Activated naive CD8-positive, alpha-beta T cell (primary cell): Measurements from ENCODE around the gene PPFIA1.

Source experiments
- H3K27ac Mint-ChIP-seq: one replicate; pipeline ENCODE4 v1.8.0; 2021; ENCODE audit warnings: mixed read lengths
- H3K27me3 Mint-ChIP-seq: one replicate; pipeline ENCODE4 v1.8.0; 2021; ENCODE audit warnings: mixed read lengths
- H3K36me3 Mint-ChIP-seq: one replicate; pipeline ENCODE4 v1.8.0; 2021; ENCODE audit warnings: mixed read lengths
- H3K4me1 Mint-ChIP-seq: one replicate; pipeline ENCODE4 v1.8.0; 2021; ENCODE audit warnings: low read depth, mixed read lengths
- H3K4me3 Mint-ChIP-seq: one replicate; pipeline ENCODE4 v1.8.0; 2021; ENCODE audit warnings: mild to moderate bottlenecking, mixed read lengths
- H3K9me3 Mint-ChIP-seq: one replicate; pipeline ENCODE4 v1.8.0; 2021; ENCODE audit warnings: low read depth, mixed read lengths

The PPFIA1 gene

GRCh38 chr11:70270104-70270876 lies at the start of gene PPFIA1:
Gene PPFIA1, plus strand, starts transcription at chr11:70270690. Its CDS starts 1,483 bp downstream, at chr11:70272173.
- peak within 1 kb of the TSS; percentile 94 for H3K4me3 Mint-ChIP-seq
- H3K4me1 Mint-ChIP-seq, result peaks cover 37% of the 10 kb centered on the region
- H3K36me3 Mint-ChIP-seq, result no peaks in the 10 kb centered on the region
- no peaks in the 10 kb centered on the region for H3K9me3 Mint-ChIP-seq
- peaks cover 7% of the 10 kb centered on the region for H3K27me3 Mint-ChIP-seq
- peak within 1 kb of the TSS; percentile 77 for H3K27ac Mint-ChIP-seq

GRCh38 chr11:70220920-70221319 lies 49.6 kb upstream of the PPFIA1 start:
- H3K36me3 Mint-ChIP-seq, result no peaks in the 10 kb centered on the region
- H3K4me1 Mint-ChIP-seq, result no peaks in the 10 kb centered on the region
- H3K27me3 Mint-ChIP-seq, result peaks cover 9% of the 10 kb centered on the region
- H3K4me3 Mint-ChIP-seq, result no peak overlapping the region
- no peaks in the 10 kb centered on the region for H3K9me3 Mint-ChIP-seq
- H3K27ac Mint-ChIP-seq, result no peak overlapping the region

GRCh38 chr11:70225681-70226177 lies 44.8 kb upstream of the PPFIA1 start:
- Mint-ChIP-seq H3K27me3 (no peaks in the 10 kb centered on the region), H3K4me1 (no peaks in the 10 kb centered on the region), H3K4me3 (no peak overlapping the region), H3K36me3 (no peaks in the 10 kb centered on the region), H3K9me3 (no peaks in the 10 kb centered on the region), H3K27ac (no peak overlapping the region)

DNA sequence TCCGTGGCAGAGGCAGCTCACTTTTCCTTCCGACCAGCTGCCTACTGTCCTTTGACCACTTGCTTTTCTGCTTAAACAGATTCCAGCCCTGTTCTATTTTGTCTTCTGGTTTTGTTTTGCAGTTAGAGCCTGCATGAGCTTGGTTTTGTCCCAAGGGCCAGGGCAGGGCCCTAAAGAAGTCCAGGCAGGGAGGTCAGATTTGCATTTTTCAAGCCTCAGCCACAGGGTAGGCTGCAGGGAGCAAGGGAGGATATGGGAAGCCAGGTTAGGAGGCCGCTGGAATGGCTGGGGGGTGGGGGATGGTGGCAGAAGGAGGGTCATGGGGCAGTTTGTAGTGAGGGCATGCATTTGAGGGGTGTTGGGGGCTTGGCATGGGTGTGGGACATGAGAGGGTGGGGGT lies 44.3 kb upstream of the PPFIA1 start:
- H3K4me1 Mint-ChIP-seq, result no peaks in the 10 kb centered on the region

DNA sequence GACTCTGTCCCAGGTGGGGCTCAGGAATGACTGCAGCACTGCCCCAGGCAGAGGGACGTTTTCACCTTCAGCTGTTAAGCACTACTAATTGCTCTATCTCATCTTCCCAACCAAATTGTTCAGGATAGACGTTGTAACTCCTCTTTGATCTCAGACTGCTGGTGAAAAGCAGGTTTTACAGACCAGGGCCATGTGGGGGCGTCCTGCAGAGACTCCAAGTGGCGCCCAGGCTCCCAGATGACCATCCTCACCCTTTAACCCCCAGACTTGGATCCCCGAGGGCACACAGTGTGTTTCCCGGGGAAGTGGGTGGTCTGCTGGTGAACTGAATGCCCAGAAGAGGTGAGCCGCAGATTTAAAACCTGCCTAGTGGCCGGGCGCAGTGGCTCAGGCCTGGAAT lies 43.5 kb upstream of the PPFIA1 start:
- H3K4me3 Mint-ChIP-seq, result no peak overlapping the region
- no peak overlapping the region for H3K27ac Mint-ChIP-seq
- H3K27me3 Mint-ChIP-seq, result no peaks in the 10 kb centered on the region
- no peaks in the 10 kb centered on the region for H3K4me1 Mint-ChIP-seq
- H3K9me3 Mint-ChIP-seq, result no peaks in the 10 kb centered on the region
- H3K36me3 Mint-ChIP-seq, result no peaks in the 10 kb centered on the region

More for the DNA sequence above, 44.3 kb upstream of the PPFIA1 start:
- Mint-ChIP-seq H3K9me3 (no peaks in the 10 kb centered on the region), H3K27me3 (no peaks in the 10 kb centered on the region), H3K27ac (no peak overlapping the region), H3K4me3 (no peak overlapping the region), H3K36me3 (no peaks in the 10 kb centered on the region)

GRCh38 chr11:70229737-70230136 lies 40.8 kb upstream of the PPFIA1 start:
- H3K4me3 Mint-ChIP-seq, result no peak overlapping the region

DNA sequence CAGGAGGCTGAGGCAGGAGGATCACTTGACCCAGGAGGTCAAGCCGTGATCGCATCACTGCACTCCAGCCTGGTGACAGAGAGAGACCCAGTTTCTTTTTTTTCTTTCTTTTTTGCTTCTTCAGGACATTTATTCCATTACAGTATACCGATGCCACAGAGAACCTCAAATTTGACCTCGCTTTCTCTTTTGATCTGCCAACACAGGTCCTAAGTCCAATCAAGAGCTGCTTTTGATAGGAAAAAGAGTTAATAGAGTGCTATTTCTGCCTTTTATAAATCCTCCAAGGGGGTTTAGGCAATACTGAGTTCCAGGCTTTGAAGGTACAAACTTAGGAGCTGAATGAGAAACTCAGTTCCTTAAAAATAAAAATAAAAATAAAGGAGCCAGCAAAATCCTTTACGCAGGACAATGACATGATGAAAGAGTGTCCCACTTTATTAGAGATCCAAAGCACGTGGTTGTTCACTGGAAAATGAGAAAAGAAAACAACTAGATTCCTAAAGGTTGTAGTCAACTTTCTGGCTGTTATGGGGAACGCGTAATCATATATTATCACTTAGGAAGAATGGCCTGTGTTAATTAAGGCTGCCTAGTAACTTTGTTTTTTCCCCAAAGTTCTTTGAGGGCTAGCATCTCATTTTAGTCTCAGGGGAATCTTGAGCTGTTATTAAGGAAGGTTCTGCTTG lies 40.2 kb upstream of the PPFIA1 start:
- Mint-ChIP-seq H3K9me3 (no peaks in the 10 kb centered on the region), H3K36me3 (no peaks in the 10 kb centered on the region), H3K27ac (no peak overlapping the region), H3K4me3 (no peak overlapping the region), H3K27me3 (peaks cover 1% of the 10 kb centered on the region), H3K4me1 (no peaks in the 10 kb centered on the region)

More at GRCh38 chr11:70229737-70230136, 40.8 kb upstream of the PPFIA1 start:
- H3K27me3 Mint-ChIP-seq, result peaks cover 1% of the 10 kb centered on the region
- H3K4me1 Mint-ChIP-seq, result no peaks in the 10 kb centered on the region
- H3K36me3 Mint-ChIP-seq, result no peaks in the 10 kb centered on the region
- H3K27ac Mint-ChIP-seq, result no peak overlapping the region
- no peaks in the 10 kb centered on the region for H3K9me3 Mint-ChIP-seq

DNA sequence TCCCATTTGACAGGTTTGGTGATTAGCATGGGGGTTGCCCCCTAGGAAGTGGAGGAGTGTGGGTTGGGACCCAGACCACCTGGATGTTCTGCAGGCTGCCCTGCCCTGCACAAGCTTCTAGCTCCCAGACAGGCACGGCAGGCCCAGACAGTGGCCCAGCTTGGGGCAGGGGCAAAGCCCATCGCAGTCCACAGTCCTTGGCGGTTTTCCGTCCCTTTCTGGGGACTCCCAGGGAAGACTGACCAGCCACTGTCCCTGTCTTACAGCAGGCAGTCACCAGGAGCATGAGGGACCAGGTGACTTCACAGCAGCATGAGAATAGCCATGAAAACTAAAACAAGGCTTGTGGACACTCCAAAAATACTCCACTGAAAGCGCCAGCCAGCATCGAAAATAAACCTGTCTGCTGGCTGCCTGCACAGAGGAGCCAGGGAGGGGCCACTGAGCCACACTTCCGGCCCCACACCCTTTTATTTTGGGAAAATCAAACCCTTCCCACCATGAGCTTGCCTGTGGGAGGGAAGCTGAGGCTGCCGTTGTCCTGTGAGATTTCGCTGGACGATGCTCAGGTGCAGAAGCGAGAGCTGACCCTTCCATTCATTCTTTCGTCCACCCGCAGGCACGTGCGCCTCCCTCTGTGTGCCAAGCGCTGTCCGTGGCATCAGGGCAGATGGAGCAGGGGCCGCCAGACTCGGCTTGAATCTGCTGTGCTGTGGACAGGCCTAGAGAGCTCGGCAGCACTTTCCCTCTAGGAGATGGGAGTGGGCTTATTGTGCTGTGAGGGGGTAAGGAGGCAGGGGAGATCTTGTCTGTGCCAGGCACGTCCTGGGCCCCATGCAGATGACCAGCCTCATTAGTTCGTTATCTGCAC lies 39.4 kb upstream of the PPFIA1 start:
- Mint-ChIP-seq H3K4me3 (no peak overlapping the region), H3K9me3 (no peaks in the 10 kb centered on the region), H3K27ac (no peak overlapping the region), H3K4me1 (no peaks in the 10 kb centered on the region), H3K36me3 (no peaks in the 10 kb centered on the region), H3K27me3 (peaks cover 3% of the 10 kb centered on the region)

GRCh38 chr11:70233034-70233433 lies 37.5 kb upstream of the PPFIA1 start:
- peaks cover 3% of the 10 kb centered on the region for H3K27me3 Mint-ChIP-seq
- H3K4me1 Mint-ChIP-seq, result no peaks in the 10 kb centered on the region
- no peaks in the 10 kb centered on the region for H3K36me3 Mint-ChIP-seq
- no peak overlapping the region for H3K27ac Mint-ChIP-seq
- H3K4me3 Mint-ChIP-seq, result no peak overlapping the region
- H3K9me3 Mint-ChIP-seq, result no peaks in the 10 kb centered on the region

GRCh38 chr11:70233511-70233934 lies 37.0 kb upstream of the PPFIA1 start:
- H3K27me3 Mint-ChIP-seq, result peaks cover 3% of the 10 kb centered on the region
- H3K27ac Mint-ChIP-seq, result no peak overlapping the region
- H3K4me1 Mint-ChIP-seq, result no peaks in the 10 kb centered on the region
- no peaks in the 10 kb centered on the region for H3K36me3 Mint-ChIP-seq
- no peak overlapping the region for H3K4me3 Mint-ChIP-seq
- H3K9me3 Mint-ChIP-seq, result no peaks in the 10 kb centered on the region

GRCh38 chr11:70233962-70234361 lies 36.5 kb upstream of the PPFIA1 start:
- Mint-ChIP-seq H3K27ac (no peak overlapping the region), H3K27me3 (peaks cover 3% of the 10 kb centered on the region), H3K36me3 (no peaks in the 10 kb centered on the region), H3K4me1 (no peaks in the 10 kb centered on the region), H3K9me3 (no peaks in the 10 kb centered on the region), H3K4me3 (no peak overlapping the region)

- Mint-ChIP-seq H3K4me1 (no peaks in the 10 kb centered on the region), H3K9me3 (no peaks in the 10 kb centered on the region), H3K36me3 (no peaks in the 10 kb centered on the region), H3K4me3 (no peak overlapping the region), H3K27me3 (peaks cover 4% of the 10 kb centered on the region), H3K27ac (no peak overlapping the region)
Measured at GRCh38 chr11:70240337-70240736, 30.2 kb upstream of the PPFIA1 start.

DNA sequence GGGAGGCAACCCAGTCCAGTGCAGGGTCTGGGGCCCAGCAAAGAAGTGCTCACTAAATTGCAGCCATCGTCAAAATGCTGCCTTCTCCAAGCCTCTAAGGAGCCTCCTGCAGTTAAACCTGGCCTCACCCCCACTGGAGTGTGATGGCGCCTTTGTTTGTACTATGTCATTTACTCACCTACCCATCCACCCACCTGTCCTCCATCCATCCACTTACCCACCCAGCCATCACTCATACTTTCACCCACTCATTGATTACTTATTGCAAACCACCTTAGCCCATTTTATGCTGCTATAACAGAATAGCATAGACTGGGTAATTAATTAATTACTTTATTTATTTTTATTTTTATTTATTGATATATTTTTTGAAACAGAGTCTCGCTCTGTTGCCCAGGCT lies 28.8 kb upstream of the PPFIA1 start:
- Mint-ChIP-seq H3K36me3 (no peaks in the 10 kb centered on the region), H3K27ac (no peak overlapping the region), H3K27me3 (peaks cover 2% of the 10 kb centered on the region), H3K4me1 (no peaks in the 10 kb centered on the region), H3K4me3 (no peak overlapping the region), H3K9me3 (no peaks in the 10 kb centered on the region)

DNA sequence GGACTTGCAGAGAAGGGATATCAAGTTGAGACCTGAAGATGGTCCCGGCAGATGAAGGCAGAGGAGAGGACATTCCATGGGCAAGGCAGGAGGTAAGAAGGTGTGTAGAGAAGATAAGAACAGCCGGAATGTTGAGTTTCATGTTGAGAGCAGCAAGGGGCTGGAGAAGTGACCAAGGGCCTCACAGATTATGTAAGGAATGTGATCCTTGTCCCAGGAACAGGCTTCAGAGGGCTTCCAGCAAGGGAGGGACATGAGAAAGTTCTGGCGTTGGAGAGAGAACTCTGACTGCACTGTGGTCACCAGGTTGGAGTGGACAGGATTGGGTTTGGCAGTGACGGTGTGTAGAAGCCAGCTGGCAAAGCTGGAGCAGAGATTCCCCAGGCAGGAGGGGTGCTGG lies 27.6 kb upstream of the PPFIA1 start:
- no peaks in the 10 kb centered on the region for H3K4me1 Mint-ChIP-seq
- peaks cover 2% of the 10 kb centered on the region for H3K27me3 Mint-ChIP-seq

More for the DNA sequence above, 27.6 kb upstream of the PPFIA1 start:
- Mint-ChIP-seq H3K4me3 (no peak overlapping the region), H3K36me3 (no peaks in the 10 kb centered on the region), H3K9me3 (peaks cover 3% of the 10 kb centered on the region), H3K27ac (no peak overlapping the region)
